Measurements from ENCODE around the gene C1orf159.

C1orf159 gene

DNA sequence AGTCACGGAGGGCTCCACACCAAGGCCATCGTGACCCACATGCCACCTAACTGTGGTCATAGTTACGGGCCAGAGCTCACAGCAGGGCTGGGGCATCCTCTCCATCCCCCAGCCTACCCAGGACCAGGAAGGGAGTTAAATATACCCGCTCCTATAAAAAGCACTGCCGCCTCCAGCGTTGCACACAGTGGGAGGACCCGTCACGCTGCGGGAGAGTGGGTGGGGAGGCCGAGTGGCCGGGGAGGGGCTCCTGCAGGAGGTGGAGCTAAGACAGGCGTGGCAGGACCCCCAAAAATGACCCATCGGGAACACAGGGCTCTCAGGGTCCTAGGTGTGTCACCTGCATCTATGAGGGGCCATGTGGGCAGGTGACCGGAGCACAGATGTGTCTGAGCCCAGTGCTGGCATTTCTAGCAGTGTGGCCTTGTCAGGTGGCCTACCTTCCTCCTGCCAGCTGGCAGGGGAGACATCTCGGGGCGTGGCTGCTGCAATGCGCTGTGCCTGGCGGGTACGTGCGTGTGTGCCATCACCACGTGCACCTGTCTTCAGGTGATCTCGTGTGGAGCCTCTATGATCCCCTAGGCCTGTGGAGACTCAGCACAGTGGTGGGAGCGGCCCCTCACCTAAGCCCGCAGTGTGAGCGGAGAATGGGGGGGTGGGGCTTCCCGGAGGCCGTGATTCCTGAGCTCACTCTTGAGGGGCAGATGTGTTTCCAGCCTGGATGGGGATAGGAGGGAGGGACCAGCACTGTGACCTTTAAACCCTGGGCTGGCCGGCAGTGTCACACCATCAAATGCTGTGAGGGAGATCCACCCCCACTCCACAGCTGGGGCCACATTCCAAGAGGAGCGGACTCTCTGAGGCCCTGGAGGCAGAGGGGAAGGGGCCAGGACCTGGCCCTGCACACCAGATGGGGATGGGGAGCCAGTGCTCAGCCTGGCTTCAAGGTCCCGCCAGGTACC, 78.2 kb downstream of the C1orf159 start:
- in situ Hi-C loops (cut with MboI; ENCODE audit: low pct_unique_long_range_greater_than_20kb, low sequenced_read_pairs), result no loop called here
- DNase-seq, result no peak

DNA sequence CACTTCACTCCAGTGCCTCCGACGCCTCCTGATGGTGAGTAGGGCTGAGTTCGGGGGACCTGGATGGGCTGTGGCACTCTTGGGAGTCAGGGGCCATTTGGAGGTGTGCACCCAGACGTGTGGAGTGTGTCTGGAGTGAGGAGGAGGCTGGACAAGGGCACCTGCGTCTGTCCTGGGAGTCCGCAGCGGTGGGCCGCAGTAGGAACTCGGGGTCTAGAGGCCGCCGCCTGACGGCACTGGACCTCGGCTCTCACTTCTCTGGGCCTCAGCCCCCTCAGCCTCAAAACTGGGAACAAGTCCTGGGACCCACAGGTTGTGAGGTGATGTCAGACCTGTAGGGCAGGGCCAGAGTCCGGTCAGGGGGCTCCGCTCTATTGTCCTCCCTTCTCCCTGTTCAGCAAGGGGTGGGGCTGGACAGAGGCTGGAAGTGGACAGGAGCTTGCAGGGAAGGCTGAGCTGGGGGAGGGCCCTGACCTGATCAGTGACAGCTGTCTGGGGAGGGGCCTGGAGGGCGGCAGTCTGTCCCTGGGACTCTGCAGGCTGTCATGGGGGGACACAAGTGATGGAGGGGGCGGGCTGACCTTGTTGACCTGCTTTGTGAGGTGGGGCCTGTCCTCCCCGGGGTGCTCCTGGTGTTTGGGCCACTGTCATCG, 80.5 kb downstream of the C1orf159 start:
- in situ Hi-C loops (cut with MboI; ENCODE audit: low pct_unique_long_range_greater_than_20kb, low sequenced_read_pairs), result no loop called here
- no peak for DNase-seq

DNA sequence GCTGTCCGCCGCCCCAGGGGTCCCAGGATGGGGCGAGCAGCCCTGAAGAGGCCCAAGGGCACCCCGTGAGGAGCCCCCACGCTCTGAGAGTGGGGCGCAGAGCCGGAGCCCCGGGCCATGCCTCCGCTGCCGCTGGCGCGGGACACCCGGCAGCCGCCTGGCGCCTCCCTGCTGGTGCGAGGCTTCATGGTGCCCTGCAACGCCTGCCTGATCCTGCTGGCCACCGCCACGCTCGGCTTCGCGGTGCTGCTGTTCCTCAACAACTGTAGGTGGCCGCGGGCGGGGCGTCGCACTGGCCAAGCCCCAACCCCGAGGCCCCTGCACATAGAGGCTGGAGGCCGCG, 81.5 kb downstream of the C1orf159 start:
- in situ Hi-C loops (cut with MboI; ENCODE audit: low pct_unique_long_range_greater_than_20kb, low sequenced_read_pairs), result no loop called here
- DNase-seq, result no peak

DNA sequence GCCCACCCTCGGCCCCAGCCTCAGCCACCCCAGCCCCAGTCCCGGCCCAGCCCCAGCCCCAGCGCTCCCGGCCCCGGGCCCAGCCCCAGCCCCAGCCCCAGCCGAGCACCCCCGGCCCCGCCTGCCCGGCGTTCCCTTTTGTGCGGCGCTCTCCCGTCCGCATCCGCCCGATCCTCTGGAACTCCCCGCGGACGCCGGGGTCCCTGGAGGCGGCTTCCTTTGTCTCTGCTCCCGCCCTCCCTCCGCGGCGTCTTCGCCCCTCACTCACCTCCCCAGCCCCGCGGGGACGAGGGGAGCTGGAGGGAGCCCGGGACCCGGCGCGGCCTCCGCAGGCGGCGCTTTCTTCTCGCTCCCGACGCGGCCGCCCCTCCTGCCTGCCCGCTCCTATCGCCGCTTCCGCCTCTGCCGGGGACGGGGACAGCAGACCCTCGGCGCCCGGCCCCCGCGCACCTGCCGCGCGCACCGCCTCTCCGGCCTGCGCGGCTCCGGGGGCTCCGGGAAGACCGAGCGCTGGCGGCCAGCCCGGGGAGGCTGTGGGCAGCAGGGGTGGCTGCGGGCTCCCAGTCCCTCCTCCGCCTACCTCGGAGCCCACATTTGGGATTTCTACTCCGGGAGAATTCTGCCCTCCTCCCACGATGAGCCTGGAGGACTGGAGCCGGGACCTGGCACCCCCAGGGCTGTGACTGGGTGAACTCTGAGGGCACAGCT, 82.0 kb downstream of the C1orf159 start:
- in situ Hi-C loops (cut with MboI; ENCODE audit: low pct_unique_long_range_greater_than_20kb, low sequenced_read_pairs), result no loop called here
- DNase-seq, result no peak

DNA sequence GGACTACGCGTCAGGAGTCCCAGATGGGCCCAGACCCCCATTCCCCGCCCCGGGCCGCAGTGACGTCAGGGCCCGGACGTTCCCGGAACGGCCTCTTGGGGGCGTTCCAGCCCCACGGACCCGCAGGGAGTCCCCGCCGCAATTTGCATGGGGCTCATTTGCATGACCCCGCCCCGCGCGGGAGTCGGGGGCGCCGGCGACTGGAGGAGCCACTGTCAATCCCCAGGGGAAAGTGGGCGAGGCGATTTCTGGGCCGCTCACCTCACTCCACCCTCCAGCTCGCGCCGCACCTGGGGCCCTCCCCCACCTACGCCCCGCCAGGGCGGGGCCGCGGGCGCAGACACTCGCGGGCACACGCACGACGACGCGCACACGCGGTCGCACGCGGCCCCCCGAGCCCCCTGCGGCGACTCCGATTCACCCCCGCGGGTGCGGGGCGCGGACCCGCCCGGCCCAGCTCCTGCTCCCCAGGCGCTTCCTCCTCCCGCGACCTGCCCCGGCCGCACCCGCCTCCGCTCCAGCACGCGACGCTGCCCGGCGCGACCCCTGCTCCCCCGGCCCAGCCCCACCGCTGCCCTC, 82.8 kb downstream of the C1orf159 start:
- in situ Hi-C loops (cut with MboI; ENCODE audit: low pct_unique_long_range_greater_than_20kb, low sequenced_read_pairs), result no loop called here
- peak; percentile 95 for DNase-seq

DNA sequence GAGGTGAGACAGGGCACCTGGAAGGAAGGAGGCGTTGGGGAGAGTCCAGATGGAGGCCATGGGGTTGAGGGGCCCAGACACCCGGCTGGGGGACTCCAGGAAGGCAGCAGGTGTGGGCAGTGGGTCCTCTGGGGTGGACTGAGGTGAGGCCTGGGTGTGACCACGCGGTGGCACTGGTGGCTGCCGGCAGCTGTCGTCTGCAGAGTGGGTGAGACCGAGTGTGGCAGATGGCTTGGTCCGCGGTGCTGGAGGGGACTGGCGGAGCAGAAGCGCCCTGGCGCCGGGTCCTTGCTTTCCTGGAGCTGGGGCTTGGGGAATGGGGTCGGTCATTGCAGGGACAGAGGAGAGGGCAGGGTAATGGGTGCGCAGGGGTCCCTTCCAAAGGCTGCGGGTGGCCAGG, 83.5 kb downstream of the C1orf159 start:
- in situ Hi-C loops (cut with MboI; ENCODE audit: low pct_unique_long_range_greater_than_20kb, low sequenced_read_pairs), result no loop called here

More for the DNA sequence above, 83.5 kb downstream of the C1orf159 start:
- no peak for DNase-seq
